HepG2 (cell line): ENCODE results near the gene KRT24. TPM values are rescaled to one million over a fixed set of nuclear protein-coding genes. Genes with fewer than 3 reads are reported as not detected.

ENCODE experiments used
- ATAC-seq: fragments of 200-7000 bp; cut with Tn5 transposase; 3 replicates; pipeline ENCODE4 v1.9.1; 2020; ENCODE audit warnings: mild to moderate bottlenecking, moderate library complexity
- BruUV-seq: library from RNA; stranded (reverse); fragments of 400-500 nt; replicated peaks from 2 replicates; lab custom pipeline; 2021; lab: Mats Ljungman, UMichigan
- CTCF ChIA-PET: fragments of 300-600 bp; formaldehyde crosslinking; extraction: SDS; loops from one replicate; lab custom pipeline; 2021; ENCODE audit warnings: low total read pairs, inconsistent platforms, low intra/inter-chr PET ratio; lab: Yijun Ruan, JAX
- POLR2A ChIA-PET: fragments of 350-600 bp; sonication (Branson Sonifier 250); formaldehyde crosslinking; loops from one replicate; lab custom pipeline; 2020; ENCODE audit warnings: antibody characterized with exemption, inconsistent platforms; lab: Yijun Ruan, JAX
- DNase-seq: peaks from one replicate; pipeline ENCODE4 v3.0.0-alpha.2; 2015; ENCODE audit warnings: low spot score
- FAIRE-seq: peaks from 3 replicates; lab custom pipeline; 2011; peaks lifted over from hg19 to GRCh38; lab: Jason Lieb, UNC
- H2AFZ ChIP-seq: one replicate; pipeline ENCODE4 v1.6.1; 2011; ENCODE audit warnings: low read length, inconsistent platforms
- H3K27ac ChIP-seq: fragments of 300-600 bp; 3 replicates; pipeline ENCODE4 v1.8.0; 2011; ENCODE audit warnings: mixed run types, mild to moderate bottlenecking, mixed read lengths, low read length, inconsistent platforms; ENCODE audit not compliant: insufficient read depth; ENCODE audit errors: extremely low read length
- H3K27me3 ChIP-seq, 2 experiments: fragments of 200-600 bp in 1 of 2; 2 replicates in 1 of 2; 3 replicates in 1 of 2; pipeline versions ENCODE4 v1.6.0 to v1.8.0; 2011; ENCODE audit warnings: low read length in 2 of 2, mild to moderate bottlenecking in 2 of 2, moderate library complexity in 2 of 2, inconsistent platforms in 1 of 2; ENCODE audit not compliant: insufficient read depth in 2 of 2, control insufficient read depth in 1 of 2
- H3K36me3 ChIP-seq, 2 experiments: fragments of 200-600 bp in 1 of 2; replicated peaks in 1 of 2; 2 replicates in 1 of 2; 3 replicates in 1 of 2; pipeline versions ENCODE4 v1.5.1 to v1.8.0; 2011; ENCODE audit warnings: low read length in 2 of 2, inconsistent platforms in 1 of 2; ENCODE audit not compliant: insufficient read depth in 2 of 2, control insufficient read depth in 1 of 2
- H3K4me1 ChIP-seq: 2 replicates; pipeline ENCODE4 v1.5.1; 2012; ENCODE audit warnings: low read length, inconsistent platforms; ENCODE audit not compliant: insufficient read depth
- H3K4me2 ChIP-seq: 2 replicates; pipeline ENCODE4 v1.6.0; 2011; ENCODE audit warnings: low read depth, low read length, inconsistent platforms
- H3K4me3 ChIP-seq, 3 experiments: fragments of 200-600 bp in 1 of 3; sonication (generic), shearing (Covaris generic) in 1 of 3; replicated peaks in 1 of 3; 2 replicates each; pipeline ENCODE4 v1.5.1; 2011 to 2016; ENCODE audit warnings: low read length in 3 of 3, inconsistent platforms in 2 of 3, low read depth in 2 of 3, mild to moderate bottlenecking in 2 of 3, control low read depth in 1 of 3, mixed read lengths in 1 of 3; ENCODE audit not compliant: insufficient read depth in 1 of 3
- H3K79me2 ChIP-seq: one replicate; pipeline ENCODE4 v1.6.1; 2011; ENCODE audit warnings: low read length, inconsistent platforms; ENCODE audit not compliant: insufficient read depth
- H3K9ac ChIP-seq: 2 replicates; pipeline ENCODE4 v1.6.0; 2011; ENCODE audit warnings: mild to moderate bottlenecking, low read depth, low read length, inconsistent platforms; ENCODE audit not compliant: insufficient read depth
- H3K9me3 ChIP-seq: 2 replicates; pipeline ENCODE4 v1.5.1; 2012; ENCODE audit warnings: mild to moderate bottlenecking, low read length
- H4K20me1 ChIP-seq: 2 replicates; pipeline ENCODE4 v1.6.0; 2011; ENCODE audit warnings: inconsistent platforms, mild to moderate bottlenecking, low read length, moderate library complexity; ENCODE audit not compliant: insufficient read depth
- CEBPB ChIP-seq: IDR thresholded peaks from 2 replicates; pipeline ENCODE4 v1.6.1; 2011; ENCODE audit warnings: low read depth, low read length, improper control_type of control experiment, borderline replicate concordance
- ZBTB39 ChIP-seq: sonication (generic); formaldehyde crosslinking; IDR thresholded peaks from 2 replicates; pipeline ENCODE4 v1.5.0; 2020; ENCODE audit warnings: missing genetic modification reagents
- ZFP36L1 ChIP-seq: sonication (generic); formaldehyde crosslinking; IDR thresholded peaks from 2 replicates; pipeline ENCODE4 v1.8.0; 2022; ENCODE audit warnings: mild to moderate bottlenecking, missing genetic modification reagents, moderate library complexity
- ZNF263 ChIP-seq: sonication (generic); formaldehyde crosslinking; IDR thresholded peaks from 2 replicates; pipeline ENCODE4 v1.4.0; 2020; ENCODE audit warnings: missing genetic modification reagents
- WGBS: methylation state at CpG from one replicate; pipeline ENCODE4 v1.1.6; 2017; ENCODE audit warnings: low lambda C conversion rate; 5-methylcytosine and 5-hydroxymethylcytosine counted together
- in situ Hi-C: cut with HindIII; loops from 2 replicates; pipeline ENCODE4 v1.10.0; 2017; ENCODE audit warnings: low pct_unique_long_range_greater_than_20kb; ENCODE audit not compliant: extremely low pct_ligation_motif_present
- intact Hi-C: fragments of 100-400 bp; cut with micrococcal nuclease; formaldehyde crosslinking; loops from one replicate; pipeline ENCODE4 v1.10.0; 2022; ENCODE audit not compliant: unreplicated experiment
- polyA plus RNA-seq, 8 experiments: library from polyadenylated mRNA; depleted of rRNA in 3 of 8; stranded (reverse) in 7 of 8; unstranded in 1 of 8; fragments of >200 nt; fragmentation: Illumina TruSeq in 4 of 8; extraction: Trizol in 4 of 8; gene quantifications; 2 replicates each; pipeline versions ENCODE4 v1.2.1 to v1.2.3, GENCODE V29; 2011 to 2016; ENCODE audit warnings: low read depth in 4 of 8, missing spikeins in 1 of 8, mixed read lengths in 1 of 8; ENCODE audit not compliant: insufficient read depth in 1 of 8
- total RNA-seq, 5 experiments: library from RNA; depleted of rRNA; stranded (reverse); fragments of >200 nt; fragmentation: Illumina TruSeq; extraction: Trizol; gene quantifications; 2 replicates each; pipeline ENCODE4 v1.2.3, GENCODE V29; 2016; ENCODE audit warnings: low read depth in 1 of 5
- TF ChIP-seq, protein P1 (sequence below), 2 experiments: sonication (generic) in 1 of 2; formaldehyde crosslinking in 1 of 2; IDR thresholded peaks; 2 replicates each; pipeline versions ENCODE4 v1.4.0 to v1.6.1; 2016 to 2020; ENCODE audit warnings: borderline replicate concordance in 1 of 2, low read depth in 1 of 2, mild to moderate bottlenecking in 1 of 2, missing genetic modification reagents in 1 of 2

The KRT24 gene
- total and polyA plus RNA-seq, 2 of the 13 experiments (the other 11 are each of a cell fraction or from before 2014, with no cell fraction given): not detected

- ChIA-PET POLR2A (no interaction called here), CTCF (no interaction called here)
- Histone ChIP-seq H3K27me3 (peaks cover 0 to 9% of the 10 kb centered on the region in 2 experiments; a peak in 3 of 5 replicates), H3K9ac (no peak overlapping the region), H3K9me3 (no peaks in the 10 kb centered on the region), H3K27ac (no peak overlapping the region), H2AFZ (no peak overlapping the region), H3K36me3 (no peaks in the 10 kb centered on the region), H3K4me3 (no peak overlapping the region), H4K20me1 (no peaks in the 10 kb centered on the region), H3K4me2 (peak overlapping the region; percentile 54; the same call in 1 of the 2 replicates), H3K4me1 (peaks cover 19% of the 10 kb centered on the region), H3K79me2 (no peaks in the 10 kb centered on the region)
- intact Hi-C loops: no loop called here
- BruUV-seq: no TSS peak
- TF ChIP-seq CEBPB: peak; percentile 49; the same call in 1 of the 2 replicates
- TF ChIP-seq ZNF263: no peak
- 31% methylated on average over 3 of the region's 3 CpGs for WGBS
- DNase-seq (no peak), FAIRE-seq (peak; percentile 21), ATAC-seq (no peak)
- in situ Hi-C loops: no loop called here
Observed at GRCh38 chr17:40696651-40697072, 6.9 kb downstream of the KRT24 start.

DNA sequence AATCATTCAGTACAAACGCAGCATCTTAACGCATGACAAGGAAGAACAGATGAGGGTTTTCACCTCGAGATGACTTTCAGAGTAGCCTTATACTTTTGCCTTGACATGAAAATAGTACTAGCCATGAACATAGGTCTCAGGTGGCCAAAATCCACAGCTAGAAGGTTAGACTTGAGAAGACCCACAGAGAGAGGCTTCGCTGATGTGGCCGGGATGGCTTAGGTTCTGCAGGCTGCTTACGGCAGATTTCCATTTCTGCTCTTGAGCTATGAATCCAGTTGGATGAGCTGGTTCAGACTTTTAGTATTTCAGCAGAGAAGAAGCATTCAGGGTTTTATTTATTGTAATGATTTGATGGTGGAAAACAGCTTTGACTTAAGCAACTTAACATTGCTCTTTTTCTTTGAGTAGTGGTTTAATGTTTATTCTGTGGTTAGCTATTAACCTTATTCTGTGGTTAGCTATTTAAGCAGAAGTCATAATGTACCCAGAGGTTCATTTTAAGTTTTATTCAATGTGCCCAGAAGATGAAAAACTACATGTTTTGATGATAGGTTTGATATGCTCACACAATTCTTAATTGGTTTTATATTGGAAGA is 7.6 kb downstream of the KRT24 start:
- POLR2A ChIA-PET: interaction anchor here (1.0 kb wide), 1 partner anchor 48 kb away, joined by 4 read pairs; the partner anchor contains the start of gene SMARCE1

More for the DNA sequence above, 7.6 kb downstream of the KRT24 start:
- Histone ChIP-seq H3K27ac (no peak overlapping the region), H3K4me1 (peaks cover 19% of the 10 kb centered on the region), H3K27me3 (peaks cover 0 to 8% of the 10 kb centered on the region in 2 experiments; a peak in 3 of 5 replicates), H2AFZ (no peak overlapping the region), H3K79me2 (no peaks in the 10 kb centered on the region), H3K9ac (no peak overlapping the region), H3K9me3 (no peaks in the 10 kb centered on the region), H3K4me3 (0 out of 6 replicates have a peak overlapping the region, but pooled peaks of 1 of the 3 experiments have one; percentile 17), H3K36me3 (no peaks in the 10 kb centered on the region), H4K20me1 (no peaks in the 10 kb centered on the region), H3K4me2 (peak overlapping the region; percentile 54)
- FAIRE-seq (peak; percentile 32), DNase-seq (no peak), ATAC-seq (peak; percentile 62)
- 19% methylated on average over 6 of the region's 6 CpGs for WGBS
- no peak for TF ChIP-seq ZBTB39
- TF ChIP-seq, protein P1, sequence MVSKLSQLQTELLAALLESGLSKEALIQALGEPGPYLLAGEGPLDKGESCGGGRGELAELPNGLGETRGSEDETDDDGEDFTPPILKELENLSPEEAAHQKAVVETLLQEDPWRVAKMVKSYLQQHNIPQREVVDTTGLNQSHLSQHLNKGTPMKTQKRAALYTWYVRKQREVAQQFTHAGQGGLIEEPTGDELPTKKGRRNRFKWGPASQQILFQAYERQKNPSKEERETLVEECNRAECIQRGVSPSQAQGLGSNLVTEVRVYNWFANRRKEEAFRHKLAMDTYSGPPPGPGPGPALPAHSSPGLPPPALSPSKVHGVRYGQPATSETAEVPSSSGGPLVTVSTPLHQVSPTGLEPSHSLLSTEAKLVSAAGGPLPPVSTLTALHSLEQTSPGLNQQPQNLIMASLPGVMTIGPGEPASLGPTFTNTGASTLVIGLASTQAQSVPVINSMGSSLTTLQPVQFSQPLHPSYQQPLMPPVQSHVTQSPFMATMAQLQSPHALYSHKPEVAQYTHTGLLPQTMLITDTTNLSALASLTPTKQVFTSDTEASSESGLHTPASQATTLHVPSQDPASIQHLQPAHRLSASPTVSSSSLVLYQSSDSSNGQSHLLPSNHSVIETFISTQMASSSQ (IDR thresholded peaks at IDR 0.05; ENCODE audit: low read depth): 0 out of 2 replicates have a peak, but pooled peaks have one; percentile 44
- TF ChIP-seq, protein P1 (CRISPR knock-in tag; IDR thresholded peaks at IDR 0.05; ENCODE audit: borderline replicate concordance): no peak; the same call in 1 of the 2 replicates
- no peak for TF ChIP-seq ZFP36L1 (CRISPR knock-in tag)
- CTCF ChIA-PET: no interaction called here
- in situ Hi-C loops: no loop called here
- no TSS peak for BruUV-seq
- intact Hi-C loops: no loop called here
